HG02759 (cell line): ENCODE results near the gene BCAN.
"Not testable (repeated sequence)": the region's sequence is repeated elsewhere in the genome, so short reads cannot be mapped to it uniquely, and the experiment has no call there.

Experiments used
- ATAC-seq: cut with Tn5 transposase; IDR thresholded peaks from one replicate; pipeline ENCODE4 v1.9.1; 2021; ENCODE audit warnings: mild to moderate bottlenecking, moderate library complexity; ENCODE audit not compliant: unreplicated experiment

BCAN gene

DNA sequence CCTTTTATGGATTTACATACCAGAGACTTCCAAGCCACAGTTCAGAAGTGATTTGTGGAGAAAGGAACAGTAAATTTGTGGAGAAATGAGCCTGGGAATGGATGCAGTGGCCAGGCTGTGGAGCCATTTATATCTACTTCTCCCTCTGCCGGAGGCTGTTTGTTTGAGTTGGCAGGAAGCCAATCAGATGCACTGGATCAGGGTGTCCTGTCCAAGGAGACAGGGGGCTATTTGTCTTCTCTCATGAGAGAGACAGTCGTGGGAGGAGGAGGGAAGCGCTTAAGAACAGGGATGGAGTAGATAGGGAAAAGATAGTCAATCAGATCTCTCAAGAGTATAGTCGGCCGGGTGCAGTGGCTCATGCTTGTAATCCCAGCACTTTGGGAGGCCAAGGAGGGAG lies 25.5 kb upstream of the BCAN start:
- no peak for ATAC-seq

DNA sequence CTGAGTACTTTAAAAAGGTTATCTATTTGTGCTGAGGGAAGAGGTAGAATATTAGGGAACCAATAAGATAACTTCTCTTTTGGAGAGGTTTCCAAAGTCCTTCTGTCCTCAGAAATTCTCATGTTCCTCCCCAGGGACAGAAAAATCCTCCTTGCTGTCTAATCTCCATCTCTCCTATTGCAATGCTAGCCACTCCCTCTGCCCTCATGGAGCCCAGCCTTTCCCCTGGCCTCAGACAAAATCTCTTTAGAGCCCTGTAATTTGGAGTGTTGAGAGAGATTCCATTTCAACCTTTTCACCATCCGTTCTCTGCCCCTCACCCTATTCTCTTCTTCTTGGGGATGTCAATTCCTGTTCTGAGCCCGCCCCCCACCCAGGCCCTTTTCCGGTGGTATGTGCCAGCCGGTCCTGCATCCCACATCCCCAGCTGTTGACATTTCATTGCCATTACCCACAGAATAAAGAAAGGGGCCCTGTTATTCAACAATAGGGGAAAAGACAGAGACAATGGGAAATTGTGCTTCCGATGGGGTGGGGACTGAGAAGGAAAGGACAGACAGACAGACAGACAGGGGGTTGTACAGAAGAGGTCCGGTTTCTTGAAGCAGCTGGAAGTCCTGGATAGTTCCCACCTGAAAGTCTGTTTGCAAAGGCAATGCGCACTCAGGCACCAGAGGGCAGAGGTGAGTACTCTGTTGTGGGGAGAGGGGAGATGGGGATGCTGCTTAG lies 22.9 kb upstream of the BCAN start, which contains the start of gene HAPLN2:
Gene HAPLN2 (plus strand): TSS at position 563 of the 729 bp plus-strand sequence. CDS start 4,076 bp downstream, outside the sequence.
- no peak for ATAC-seq

DNA sequence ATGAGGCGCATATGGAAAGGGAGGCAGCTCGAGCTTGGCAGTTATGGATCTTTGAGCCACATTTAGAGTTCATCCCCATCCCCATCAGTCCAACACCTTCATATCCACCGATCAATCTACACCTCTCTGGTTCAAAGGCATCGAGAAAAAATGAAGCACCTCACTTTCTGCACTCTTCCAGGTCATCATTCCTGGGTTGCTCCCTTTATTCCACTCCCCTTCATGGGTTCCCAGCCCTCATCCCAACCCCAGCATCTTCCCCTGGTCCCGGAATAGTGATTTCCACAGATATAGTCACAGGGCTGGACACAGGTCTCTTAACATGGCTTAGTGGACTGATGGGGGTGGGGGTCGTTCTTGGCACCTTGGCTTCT lies 22.3 kb upstream of the BCAN start:
- no peak for ATAC-seq

DNA sequence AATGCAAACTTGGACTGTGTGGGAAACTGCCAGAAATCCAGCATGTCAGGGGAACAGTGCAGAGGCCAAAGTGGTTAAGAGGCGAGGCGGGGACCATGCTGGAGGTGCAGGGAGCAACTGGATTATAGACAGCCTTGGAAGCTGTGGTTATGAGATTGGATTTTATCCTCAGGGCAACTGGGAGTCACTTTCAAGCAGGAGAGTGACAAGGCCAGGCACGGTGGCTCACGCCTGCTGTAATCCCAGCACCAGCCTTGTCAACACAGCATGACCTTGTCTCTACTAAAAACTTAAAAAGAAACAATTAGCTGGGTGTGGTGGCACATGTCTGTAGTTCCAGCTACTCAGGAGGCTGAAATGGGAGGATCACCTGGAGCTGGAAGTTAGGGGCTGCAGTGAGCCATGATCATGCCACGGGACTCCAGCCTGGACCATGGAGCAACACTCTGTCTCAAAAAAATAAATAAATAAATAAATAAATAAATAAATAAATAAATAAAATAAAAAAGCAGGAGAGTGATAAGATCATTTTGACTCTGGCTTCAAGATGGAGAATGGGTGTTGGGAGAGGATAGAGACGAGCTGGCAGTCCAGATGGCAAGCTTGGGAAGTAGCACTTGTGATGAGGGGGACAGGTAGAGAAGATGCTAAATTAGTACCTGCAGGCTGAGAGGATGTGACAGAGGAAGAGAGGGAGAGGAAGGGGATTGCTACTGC lies 19.2 kb upstream of the BCAN start:
- ATAC-seq: no peak

DNA sequence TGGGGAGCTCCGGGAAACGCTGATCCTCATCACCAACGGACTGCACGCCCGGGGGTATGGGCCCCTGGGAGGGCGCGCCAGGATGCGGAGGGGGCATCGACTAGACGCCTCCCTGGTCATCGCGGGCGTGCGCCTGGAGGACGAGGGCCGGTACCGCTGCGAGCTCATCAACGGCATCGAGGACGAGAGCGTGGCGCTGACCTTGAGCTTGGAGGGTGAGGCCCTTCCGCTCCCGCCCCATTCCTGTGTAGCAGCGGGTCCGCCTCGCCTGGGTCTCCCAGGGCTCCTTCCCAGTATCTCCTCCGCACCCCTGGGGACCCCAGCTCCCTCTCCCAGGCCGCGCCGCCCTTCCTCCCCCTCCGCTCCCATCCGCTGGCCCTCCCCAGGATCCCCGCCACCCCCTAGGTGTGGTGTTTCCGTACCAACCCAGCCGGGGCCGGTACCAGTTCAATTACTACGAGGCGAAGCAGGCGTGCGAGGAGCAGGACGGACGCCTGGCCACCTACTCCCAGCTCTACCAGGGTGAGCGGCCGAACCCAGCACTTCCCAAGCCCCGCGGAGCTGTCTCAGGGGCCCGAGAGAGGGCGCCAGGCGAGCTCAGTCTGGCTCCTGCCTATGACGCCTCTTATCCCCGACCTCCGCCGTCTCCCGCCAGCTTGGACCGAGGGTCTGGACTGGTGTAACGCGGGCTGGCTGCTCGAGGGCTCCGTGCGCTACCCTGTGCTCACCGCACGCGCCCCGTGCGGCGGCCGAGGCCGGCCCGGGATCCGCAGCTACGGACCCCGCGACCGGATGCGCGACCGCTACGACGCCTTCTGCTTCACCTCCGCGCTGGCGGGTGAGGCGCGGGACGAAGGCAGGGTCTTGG lies 17.7 kb upstream of the BCAN start:
- no peak for ATAC-seq

DNA sequence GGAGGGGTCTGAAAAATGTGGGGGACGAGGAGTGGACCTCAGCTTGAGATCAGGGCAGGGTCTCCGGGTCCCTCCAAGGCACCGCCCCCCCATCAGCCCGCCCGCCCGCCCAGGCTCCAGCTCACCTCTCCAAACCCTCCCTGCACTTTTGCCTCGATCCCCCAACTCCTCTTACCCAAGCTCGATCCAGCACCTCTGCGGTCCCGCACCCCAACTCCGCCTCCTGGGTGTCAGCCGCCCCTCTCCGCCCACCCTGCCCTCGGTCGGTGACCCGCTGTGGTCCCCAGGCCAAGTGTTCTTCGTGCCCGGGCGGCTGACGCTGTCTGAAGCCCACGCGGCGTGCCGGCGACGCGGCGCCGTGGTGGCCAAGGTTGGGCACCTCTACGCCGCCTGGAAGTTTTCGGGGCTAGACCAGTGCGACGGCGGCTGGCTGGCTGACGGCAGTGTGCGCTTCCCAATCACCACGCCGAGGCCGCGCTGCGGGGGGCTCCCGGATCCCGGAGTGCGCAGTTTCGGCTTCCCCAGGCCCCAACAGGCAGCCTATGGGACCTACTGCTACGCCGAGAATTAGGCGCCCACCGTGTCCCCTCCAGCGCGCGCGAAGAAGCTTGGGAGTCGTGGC lies 17.0 kb upstream of the BCAN start:
- no peak for ATAC-seq

DNA sequence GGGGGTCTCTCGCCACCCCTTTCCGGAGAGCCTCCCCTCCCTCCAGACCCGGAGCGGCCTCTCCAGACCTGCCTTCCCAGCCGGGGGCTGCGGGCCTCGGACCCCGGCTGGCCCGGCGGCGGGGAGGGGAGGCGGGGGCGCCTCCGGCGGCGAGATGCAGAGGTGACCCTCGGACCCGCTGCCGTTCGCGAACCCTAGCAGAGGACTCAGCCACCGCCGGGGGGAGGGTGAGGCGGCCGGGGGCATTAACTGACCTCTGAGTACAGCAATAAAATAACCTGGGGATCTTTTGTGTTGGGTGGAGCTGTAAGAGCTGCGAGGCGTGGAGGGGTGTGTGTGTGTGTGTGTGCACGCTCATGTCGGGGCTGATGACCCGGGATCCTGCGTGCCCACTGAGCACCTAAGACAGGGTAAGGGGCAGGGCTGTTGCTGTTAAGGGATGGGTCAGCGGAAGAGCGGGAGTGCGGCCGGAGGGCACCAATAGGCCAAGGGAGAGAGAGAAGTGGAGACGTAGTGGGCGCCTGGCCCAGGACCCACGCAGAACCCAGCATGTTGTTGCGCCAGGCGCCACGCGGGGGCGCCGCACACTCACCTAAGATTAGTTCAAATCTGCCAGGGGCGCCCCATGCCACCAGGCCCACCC lies 16.4 kb upstream of the BCAN start:
- no peak for ATAC-seq

DNA sequence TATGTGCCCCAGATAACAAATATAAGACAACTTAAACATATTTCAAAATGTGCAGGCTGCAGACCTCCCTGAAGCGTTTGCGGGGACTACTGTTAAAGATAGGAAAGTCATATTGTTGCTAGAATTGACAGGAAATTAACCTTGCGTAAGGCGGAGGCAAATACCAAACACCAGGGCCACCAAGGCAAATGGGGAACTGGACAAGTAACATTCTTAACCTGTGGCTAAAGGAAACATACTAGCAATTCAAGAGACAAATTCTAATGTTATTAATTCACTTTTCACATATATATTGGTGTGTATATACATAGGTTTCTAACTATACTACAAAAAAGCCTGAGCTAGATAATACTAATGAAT lies 15.9 kb upstream of the BCAN start:
- no peak for ATAC-seq

DNA sequence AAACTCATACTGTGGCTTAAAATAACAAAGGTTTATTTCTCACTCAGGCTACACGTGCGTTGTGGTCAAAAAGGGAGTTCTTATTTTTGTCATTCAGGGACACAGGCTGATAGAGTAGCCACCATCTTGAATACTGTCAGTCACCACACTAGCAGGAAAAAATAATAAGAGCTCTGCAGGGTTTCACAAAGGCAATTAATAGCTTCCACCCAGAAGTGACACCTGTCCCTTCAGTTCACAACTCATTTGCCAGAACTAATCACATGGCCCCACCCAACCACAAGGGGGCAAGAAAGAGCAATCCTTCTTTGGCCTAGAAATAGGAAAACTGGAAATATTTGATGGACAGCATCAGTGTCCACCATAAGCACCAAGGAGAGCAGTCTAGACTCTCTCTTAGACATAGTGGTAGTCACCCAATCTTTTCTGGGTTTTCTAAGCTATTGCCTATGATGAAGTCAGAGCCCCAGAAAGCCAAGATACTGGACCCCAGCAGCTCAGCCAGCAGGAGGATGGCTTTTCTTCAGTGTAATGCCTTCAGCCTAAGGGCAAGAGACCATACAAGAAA lies 14.5 kb upstream of the BCAN start:
- ATAC-seq: no peak

DNA sequence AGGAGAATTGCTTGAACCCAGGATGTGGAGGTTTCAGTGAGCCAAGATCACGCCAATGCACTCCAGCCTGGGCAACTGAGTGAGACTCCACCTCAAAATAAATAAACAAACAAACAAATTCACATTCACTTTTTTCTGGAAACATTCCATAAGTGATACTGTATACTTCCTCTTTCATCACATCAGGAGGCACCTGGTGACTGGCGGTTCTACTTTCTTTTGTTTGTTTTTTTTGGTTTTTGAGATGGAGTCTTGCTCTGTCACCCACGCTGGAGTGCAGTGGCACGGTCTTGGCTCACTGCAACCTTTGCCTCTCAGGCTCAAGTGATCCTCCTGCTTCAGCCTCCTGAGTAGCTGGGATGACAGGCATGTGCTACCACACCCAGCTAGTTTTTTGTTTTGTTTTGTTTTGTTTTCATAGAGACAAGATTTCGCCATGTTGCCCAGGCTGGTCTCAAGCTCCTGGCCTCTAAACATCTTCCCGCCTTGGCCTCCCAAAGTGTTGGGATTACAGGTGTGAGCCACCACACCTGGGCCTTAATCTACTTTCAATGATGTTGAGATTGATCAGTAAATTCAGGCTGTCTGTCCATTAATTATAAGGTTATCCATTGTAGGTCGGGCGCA lies 12.0 kb upstream of the BCAN start:
- no peak for ATAC-seq

DNA sequence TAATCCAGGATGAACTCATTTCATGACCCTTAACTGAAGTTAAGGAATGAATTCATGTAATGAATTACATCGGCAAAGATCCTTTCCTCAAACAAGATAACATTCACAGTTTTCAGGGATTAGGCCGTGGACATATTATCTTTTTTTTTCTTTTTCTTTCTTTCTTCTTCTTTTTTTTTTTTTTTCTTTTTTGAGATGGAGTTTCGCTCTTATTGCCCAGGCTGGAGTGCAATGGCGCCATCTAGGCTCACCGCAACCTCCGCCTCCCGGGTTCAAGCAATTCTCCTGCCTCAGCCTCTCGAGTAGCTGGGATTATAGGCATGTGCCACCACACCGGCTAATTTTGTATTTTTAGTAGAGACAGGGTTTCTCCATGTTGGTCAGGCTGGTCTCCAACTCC lies 10.8 kb upstream of the BCAN start:
- not testable (repeated sequence) for ATAC-seq

DNA sequence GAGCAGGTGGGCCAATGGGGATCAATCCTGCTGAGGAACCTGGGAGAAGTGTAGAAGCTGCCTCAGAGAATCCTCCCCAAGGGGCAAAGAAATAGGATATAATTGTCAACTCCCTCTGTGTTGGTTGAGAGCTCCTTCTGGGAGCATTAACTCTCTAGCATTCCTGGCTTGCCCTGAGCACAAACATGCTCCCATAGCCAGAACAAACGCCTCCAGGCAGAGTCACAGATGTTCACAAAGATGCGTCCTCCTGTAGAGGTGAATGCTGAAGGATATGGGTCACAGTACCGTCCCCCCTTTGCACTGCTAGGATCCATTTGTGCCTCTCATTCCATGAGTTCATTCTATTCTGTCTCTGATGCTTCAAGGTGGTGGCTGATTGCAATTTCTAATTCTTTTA lies 9.6 kb upstream of the BCAN start:
- ATAC-seq: no peak

DNA sequence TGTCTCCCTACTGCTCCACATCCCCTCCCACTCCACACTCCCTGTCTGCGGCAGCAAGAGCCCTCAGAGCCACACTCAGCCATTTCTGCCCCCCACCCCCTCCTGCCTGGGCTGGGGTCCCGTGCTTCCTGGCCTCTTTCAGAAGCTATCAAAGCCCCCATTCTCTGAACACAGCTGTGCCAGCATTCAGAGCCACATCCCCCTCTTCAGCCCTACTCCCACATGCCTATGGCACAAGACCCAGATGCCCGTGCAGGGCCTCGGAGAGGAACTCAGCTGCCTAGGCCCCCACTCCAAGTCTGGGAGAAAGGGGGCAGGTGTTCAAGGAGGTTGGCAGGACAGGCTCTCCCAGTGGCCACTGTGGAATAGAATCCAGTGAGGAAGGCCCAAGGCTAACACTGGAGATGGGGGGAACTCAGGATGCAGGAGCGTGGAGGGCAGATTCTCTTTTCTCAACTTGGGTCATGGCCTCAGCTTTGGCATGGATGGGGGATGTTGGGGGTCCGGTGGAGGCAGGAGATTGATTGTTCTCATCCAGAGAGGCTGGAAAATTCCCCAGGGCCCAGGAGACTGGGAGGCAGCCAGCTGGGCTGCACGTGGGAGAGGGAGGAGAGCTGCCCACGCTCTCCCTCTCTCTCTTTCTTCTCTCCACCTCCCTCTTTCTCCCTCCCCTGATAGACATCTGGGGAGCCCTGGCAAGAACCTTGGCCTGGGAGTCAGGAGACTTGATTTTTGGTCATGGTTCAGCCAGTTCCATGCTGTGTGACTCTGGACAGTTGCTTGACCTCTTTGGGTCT lies 3.5 kb upstream of the BCAN start:
- no peak for ATAC-seq

DNA sequence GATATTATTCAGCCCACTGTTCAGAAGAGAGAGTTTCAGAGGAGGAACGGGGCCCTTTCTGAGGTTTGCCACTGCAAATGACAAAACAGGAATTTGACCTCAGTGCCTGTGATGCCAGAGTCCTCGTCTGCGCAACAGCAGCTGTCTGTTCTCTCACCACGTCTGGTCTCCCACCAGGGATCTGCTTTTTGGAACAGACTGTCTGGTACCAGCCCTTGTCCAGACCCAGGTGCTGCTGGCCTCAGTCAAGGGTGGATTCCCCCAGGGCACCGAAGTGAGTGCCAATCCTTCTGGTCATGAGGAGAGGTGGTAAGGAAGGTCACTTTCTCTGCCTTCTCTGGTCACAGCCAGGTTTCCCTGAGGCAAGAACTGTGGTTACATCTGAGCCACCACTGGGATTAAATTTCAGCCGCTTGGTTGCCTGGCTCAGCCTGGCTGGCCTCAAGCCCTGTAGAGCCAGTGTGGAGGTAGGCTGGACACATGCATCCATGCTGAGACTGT lies 2.3 kb upstream of the BCAN start:
- no peak for ATAC-seq

DNA sequence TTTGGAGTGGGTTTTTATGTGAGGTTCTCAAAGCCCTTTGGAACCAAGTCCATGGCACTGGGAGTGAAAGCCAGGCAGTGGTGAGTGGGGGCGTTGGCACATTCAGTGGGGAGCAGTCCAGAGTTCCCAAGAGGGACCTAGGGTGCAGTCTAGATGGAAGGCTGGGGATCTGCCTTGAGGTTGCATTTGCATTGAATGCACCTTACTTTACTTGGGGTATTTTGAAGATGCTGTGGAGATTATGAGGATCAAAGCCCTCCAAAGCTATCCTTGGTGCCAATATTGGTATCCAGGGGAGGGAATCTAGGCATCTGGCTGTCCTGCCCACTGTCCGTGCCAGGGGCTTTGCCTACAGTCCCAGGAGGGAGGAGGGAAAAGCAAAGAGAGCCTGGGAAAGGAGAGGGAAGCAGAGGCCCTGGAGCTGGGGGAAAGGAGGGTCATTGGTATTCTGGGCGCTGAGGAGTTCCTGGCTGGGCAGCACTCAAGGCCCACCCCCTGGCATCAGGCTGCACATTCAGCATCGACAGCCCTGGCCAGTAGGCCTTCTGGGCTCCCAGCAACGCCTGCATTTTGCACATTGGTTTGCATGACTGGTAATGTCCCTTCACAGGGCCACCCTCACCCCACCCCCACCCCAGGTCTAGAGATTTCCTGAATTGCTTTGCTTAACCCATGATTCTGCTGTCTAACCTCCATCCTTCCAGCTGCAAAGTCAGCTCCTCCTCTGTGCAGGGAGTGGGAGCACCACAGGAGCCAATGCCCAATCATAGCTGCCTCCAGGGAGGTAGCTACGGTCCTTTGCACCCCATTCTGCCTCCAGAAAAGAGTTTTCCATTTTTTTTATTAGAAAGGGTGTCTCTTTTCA lies 843 bp upstream of the BCAN start:
- ATAC-seq: no peak

DNA sequence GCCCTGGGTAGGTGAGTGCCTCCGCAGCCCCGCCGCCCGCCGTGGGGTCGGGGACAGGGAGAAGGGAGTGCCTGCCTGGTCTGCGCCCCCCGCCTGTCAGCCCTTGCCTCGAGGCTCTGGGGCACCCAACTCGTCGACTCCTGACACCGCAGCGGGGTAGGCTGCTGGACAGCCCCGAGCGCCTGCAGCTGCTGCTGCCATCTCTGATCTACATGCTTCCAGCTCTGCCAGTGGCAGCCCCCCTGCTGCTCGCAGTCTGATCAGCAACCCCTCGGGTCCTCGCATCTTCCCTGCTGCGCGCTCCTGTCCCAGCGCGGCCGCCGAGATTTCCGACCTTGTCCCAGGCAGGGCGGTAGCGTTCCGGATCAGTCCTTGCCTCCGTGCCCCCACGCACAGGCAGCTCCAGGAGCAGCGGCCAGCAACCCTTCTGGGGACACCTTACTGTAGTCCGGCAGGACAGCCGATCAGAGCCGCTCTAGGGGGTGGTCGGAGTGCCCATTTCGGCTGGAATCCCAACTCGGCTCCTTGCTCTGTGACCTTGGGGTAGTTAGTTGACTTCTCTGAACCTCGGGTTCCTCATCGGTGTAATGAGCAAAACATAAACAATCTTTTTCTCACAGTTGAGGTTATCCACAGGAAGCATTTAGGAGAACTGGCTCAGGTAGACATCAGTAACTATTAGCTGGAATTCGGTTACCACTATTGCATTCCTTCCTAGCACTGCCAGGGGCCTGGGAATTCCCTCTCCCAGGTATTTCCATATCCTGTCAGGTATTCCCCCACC lies 540 bp downstream of the BCAN start:
- ATAC-seq: no peak

DNA sequence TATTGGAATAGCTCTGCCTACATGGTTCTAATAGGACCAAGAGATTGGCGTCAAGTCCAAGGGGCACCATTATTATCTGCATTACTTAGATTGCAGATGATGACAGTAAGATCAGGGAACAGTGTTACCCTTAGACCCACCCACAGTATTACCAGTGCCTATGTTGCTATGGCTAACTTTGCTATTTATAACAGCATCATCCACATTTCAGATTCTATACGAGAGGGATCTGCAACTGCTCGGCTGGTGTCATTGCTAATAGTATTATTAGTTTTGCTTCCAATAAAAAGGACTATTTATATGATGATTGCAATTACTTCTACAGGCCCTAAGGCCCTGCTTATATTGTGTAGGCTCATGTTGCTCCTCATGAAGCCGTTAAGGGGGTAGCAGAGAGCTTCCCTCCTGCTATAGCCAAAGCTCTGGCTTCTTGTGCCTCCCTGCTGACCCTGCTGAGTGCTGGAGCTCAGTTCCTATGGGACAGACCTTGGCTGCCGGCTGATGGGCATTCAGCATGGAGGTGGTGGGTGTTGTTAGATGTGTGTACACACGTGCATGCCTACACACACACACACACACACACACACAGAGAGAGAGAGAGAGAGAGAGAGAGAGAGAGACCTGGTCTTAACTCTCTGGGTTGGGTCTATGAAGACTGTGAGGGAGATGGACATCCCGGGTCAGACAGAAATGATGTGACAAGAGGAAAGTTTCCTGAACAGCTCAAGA lies 1.3 kb downstream of the BCAN start:
- no peak for ATAC-seq
